MM.1S (cell line): ENCODE data around the gene MPPED1.

ENCODE experiments used
- EZH2 ChIP-seq: fragments of 300-600 bp; sonication (generic); optimal IDR thresholded peaks from 2 replicates; pipeline ENCODE3; 2017; ENCODE audit warnings: low read depth, mild to moderate bottlenecking, antibody characterized with exemption, low read length, mixed read lengths
- EZH2phosphoT487 ChIP-seq: fragments of 300-600 bp; sonication (generic); IDR thresholded peaks from 2 replicates; pipeline ENCODE4 v1.6.1; 2018; ENCODE audit warnings: antibody characterized with exemption, low read length
- TF ChIP-seq, protein P1 (sequence below): fragments of 300-600 bp; sonication (generic); IDR thresholded peaks from 2 replicates; pipeline ENCODE4 v1.5.1; 2016; ENCODE audit warnings: antibody characterized with exemption, low read length, mixed read lengths

DNA sequence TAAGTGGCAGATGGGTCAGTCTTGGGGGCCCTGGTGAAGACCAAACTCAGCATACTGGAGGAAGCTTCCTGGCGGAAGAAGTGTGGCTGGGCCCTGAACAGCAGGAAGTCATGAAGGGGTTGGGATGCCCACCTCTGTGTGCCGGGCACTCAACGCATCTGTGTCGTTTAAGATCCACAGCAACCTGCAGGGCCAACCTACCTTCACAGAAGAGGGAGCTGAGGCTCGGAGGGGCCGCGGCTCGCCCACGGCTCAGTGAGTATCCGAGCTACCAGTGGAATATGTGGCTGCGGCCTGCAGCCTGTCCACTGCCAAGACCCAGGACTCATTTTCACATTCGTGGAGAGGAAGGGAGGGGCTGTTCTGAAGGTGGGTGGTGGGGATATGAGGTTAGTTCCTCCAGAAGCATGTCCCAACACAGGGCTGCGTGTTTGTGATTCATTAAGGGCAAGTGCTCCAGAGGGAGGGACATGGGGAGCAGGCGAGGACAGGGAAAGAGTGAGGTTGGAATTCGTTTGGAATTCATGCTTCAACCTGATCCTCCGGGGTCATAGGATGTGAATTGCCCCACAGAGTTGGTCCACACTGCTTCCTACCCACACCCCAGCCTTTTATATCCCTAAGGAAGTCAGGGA, 99.6 kb downstream of the MPPED1 start:
- TF ChIP-seq EZH2 (no peak), EZH2phosphoT487 (no peak)
- TF ChIP-seq, protein P1, sequence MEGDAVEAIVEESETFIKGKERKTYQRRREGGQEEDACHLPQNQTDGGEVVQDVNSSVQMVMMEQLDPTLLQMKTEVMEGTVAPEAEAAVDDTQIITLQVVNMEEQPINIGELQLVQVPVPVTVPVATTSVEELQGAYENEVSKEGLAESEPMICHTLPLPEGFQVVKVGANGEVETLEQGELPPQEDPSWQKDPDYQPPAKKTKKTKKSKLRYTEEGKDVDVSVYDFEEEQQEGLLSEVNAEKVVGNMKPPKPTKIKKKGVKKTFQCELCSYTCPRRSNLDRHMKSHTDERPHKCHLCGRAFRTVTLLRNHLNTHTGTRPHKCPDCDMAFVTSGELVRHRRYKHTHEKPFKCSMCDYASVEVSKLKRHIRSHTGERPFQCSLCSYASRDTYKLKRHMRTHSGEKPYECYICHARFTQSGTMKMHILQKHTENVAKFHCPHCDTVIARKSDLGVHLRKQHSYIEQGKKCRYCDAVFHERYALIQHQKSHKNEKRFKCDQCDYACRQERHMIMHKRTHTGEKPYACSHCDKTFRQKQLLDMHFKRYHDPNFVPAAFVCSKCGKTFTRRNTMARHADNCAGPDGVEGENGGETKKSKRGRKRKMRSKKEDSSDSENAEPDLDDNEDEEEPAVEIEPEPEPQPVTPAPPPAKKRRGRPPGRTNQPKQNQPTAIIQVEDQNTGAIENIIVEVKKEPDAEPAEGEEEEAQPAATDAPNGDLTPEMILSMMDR, result no peak
